Transverse colon (tissue), 4 donors: Measurements from ENCODE around the gene CADM1. TPM values are rescaled to one million over a fixed set of nuclear protein-coding genes. Genes with fewer than 3 reads are reported as not detected.

Source experiments
- DNase-seq: peaks from one replicate; pipeline ENCODE4 v3.0.0-alpha.2; 2019
- H3K27ac ChIP-seq, 4 donors: fragments of 200-600 bp; sonication (generic); 2 replicates each; pipeline ENCODE4 v1.5.1; 2016 to 2018; ENCODE audit warnings: inconsistent platforms in 4 of 4
- H3K27me3 ChIP-seq: fragments of 200-600 bp; sonication (generic); 2 replicates; pipeline ENCODE4 v1.5.1; 2017; ENCODE audit warnings: inconsistent platforms
- H3K36me3 ChIP-seq, 4 donors: fragments of 200-600 bp; sonication (generic); 2 replicates each; pipeline ENCODE4 v1.5.1; 2017 to 2019; ENCODE audit warnings: inconsistent platforms in 4 of 4
- H3K4me1 ChIP-seq, 4 donors: fragments of 200-600 bp; sonication (generic); 2 replicates each; pipeline ENCODE4 v1.5.1; 2017 to 2020; ENCODE audit warnings: inconsistent platforms in 4 of 4
- H3K4me3 ChIP-seq, 4 donors: fragments of 200-600 bp; sonication (generic); 1 replicate in 1 of 4; 2 replicates in 3 of 4; pipeline versions ENCODE4 v1.5.1 to v1.6.1; 2017 to 2019; ENCODE audit warnings: inconsistent platforms in 4 of 4
- H3K9me3 ChIP-seq, 2 donors: fragments of 200-600 bp; sonication (generic); 2 replicates each; pipeline ENCODE4 v1.5.1; 2017 to 2019; ENCODE audit warnings: inconsistent platforms in 2 of 2
- EP300 ChIP-seq: sonication (generic); formaldehyde crosslinking; IDR thresholded peaks from one replicate; pipeline ENCODE4 v1.6.1; 2017; ENCODE audit warnings: antibody characterized with exemption, low read depth
- POLR2A ChIP-seq: fragments of 450-650 bp; IDR thresholded peaks from one replicate; pipeline ENCODE4 v1.6.1; 2016; ENCODE audit warnings: antibody characterized with exemption, mild to moderate bottlenecking, moderate library complexity
- POLR2AphosphoS5 ChIP-seq, 3 donors: sonication (generic); formaldehyde crosslinking; IDR thresholded peaks; one replicate each; pipeline ENCODE4 v1.6.1; 2016; ENCODE audit warnings: antibody characterized with exemption in 3 of 3
- WGBS, 2 donors: methylation state at CpG; one replicate each; pipeline ENCODE4 v1.1.5; 2018; ENCODE audit warnings: low coverage in 1 of 2; 5-methylcytosine and 5-hydroxymethylcytosine counted together
- in situ Hi-C, 4 donors: fragments of 200-750 bp; cut with MboI; loops; one replicate each; pipeline versions ENCODE4 v1.15.0 to v1.15.1; 2017; ENCODE audit warnings: low sequenced_read_pairs in 3 of 4, low pct_ligation_motif_present in 1 of 4, low pct_unique_long_range_greater_than_20kb in 1 of 4
- intact Hi-C: fragments of 100-400 bp; cut with DNase I; formaldehyde crosslinking; loops from one replicate; pipeline ENCODE4 v1.15.1; 2023; ENCODE audit warnings: low total_unique reads
- total RNA-seq, 4 donors: library from RNA; depleted of rRNA; stranded (reverse); fragments of >200 nt; gene quantifications; one replicate each; pipeline ENCODE4 v1.1.0, GENCODE V29; 2016
- TF ChIP-seq, protein P1 (sequence below), 5 experiments: fragments of 200-600 bp in 3 of 5; fragments of 450-650 bp in 2 of 5; sonication (generic) in 3 of 5; IDR thresholded peaks; 1 replicate in 2 of 5; 2 replicates in 3 of 5; pipeline ENCODE4 v1.5.1; 2016 to 2017; ENCODE audit warnings: antibody characterized with exemption in 5 of 5, inconsistent platforms in 3 of 5, mild to moderate bottlenecking in 2 of 5, moderate library complexity in 1 of 5

The CADM1 gene
- total RNA-seq, 4 donors from 2014 or later = 2.8 to 6.4 (median 3.7) TPM

DNA sequence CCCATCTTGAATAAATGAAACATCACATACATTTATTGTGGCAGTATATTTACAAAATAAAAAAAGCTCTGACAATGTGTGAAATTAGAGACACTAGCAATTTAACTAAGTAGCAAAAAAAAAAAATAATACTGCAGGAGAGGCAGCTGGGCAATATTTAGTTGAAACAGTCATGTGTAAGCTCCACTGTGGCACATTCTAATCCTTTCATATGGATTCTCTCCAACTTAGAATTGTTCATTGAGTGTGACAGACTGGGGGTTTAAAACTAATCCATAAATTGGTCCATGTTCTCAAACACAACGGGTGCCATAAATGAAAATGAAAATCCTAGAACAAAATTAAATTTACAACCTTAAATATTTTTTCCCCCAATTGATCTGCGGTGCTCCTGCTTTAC, 302.1 kb downstream of the CADM1 start:
- Histone ChIP-seq H3K4me3 (no peak overlapping the region), H3K36me3 (no peaks in the 10 kb centered on the region), H3K27ac (no peak overlapping the region), H3K4me1 (no peaks in the 10 kb centered on the region), H3K9me3 (no peaks in the 10 kb centered on the region), H3K27me3 (no peaks in the 10 kb centered on the region)
- WGBS, 2 donors = 72 to 79% methylated on average over 2 of the region's 2 CpGs
- intact Hi-C loops (no loop called here), in situ Hi-C loops (no loop called here)
- no peak for DNase-seq
- no peak for TF ChIP-seq POLR2A
- no peak for TF ChIP-seq POLR2AphosphoS5 (IDR thresholded peaks at IDR 0.05)
- TF ChIP-seq, protein P1, sequence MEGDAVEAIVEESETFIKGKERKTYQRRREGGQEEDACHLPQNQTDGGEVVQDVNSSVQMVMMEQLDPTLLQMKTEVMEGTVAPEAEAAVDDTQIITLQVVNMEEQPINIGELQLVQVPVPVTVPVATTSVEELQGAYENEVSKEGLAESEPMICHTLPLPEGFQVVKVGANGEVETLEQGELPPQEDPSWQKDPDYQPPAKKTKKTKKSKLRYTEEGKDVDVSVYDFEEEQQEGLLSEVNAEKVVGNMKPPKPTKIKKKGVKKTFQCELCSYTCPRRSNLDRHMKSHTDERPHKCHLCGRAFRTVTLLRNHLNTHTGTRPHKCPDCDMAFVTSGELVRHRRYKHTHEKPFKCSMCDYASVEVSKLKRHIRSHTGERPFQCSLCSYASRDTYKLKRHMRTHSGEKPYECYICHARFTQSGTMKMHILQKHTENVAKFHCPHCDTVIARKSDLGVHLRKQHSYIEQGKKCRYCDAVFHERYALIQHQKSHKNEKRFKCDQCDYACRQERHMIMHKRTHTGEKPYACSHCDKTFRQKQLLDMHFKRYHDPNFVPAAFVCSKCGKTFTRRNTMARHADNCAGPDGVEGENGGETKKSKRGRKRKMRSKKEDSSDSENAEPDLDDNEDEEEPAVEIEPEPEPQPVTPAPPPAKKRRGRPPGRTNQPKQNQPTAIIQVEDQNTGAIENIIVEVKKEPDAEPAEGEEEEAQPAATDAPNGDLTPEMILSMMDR (IDR thresholded peaks at IDR 0.05) = no peak
- TF ChIP-seq EP300 = no peak

DNA sequence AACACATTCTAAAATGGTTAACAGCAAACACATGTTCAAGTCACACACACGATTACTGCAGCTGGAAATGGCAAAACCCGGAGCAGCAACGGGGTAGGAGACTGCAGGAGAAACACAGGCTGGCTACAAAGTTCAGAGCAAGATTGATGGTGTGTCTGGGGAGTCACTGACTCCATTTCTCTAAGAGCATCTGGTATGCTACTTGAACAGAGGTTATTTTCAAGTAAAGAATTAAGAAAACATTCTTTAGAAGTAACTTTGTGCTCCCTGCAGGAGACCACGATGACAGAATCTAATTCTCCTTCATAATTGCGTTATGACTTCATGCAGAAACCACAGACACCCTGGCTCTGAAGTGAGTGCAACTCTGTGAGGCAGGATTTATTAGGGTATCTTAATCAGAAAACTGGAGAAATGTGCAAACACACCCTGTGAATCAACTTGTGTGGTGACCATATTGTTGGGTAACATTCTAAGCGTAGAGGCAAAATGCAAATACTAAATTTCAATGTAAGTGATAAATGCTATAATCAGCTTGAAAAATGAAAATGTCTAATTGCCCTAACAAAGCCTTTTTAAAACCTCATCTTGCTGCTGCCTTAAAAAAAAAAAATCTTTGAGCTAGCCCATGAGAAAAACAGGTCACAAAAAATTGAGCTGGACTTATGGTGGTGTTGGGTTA, 303.0 kb downstream of the CADM1 start:
- no peak for DNase-seq
- intact Hi-C loops = no loop called here
- Histone ChIP-seq H3K9me3 (no peaks in the 10 kb centered on the region), H3K36me3 (no peaks in the 10 kb centered on the region), H3K27me3 (no peaks in the 10 kb centered on the region), H3K4me3 (no peak overlapping the region), H3K4me1 (no peaks in the 10 kb centered on the region), H3K27ac (no peak overlapping the region)
- 71 to 84% methylated on average over 5 to 6 of the region's 6 CpGs for WGBS, 2 donors
- in situ Hi-C loops = no loop called here
- TF ChIP-seq, protein P1 (IDR thresholded peaks at IDR 0.05) = no peak
- TF ChIP-seq EP300 = no peak
- no peak for TF ChIP-seq POLR2AphosphoS5 (IDR thresholded peaks at IDR 0.05)
- TF ChIP-seq POLR2A = no peak

GRCh38 chr11:115199481-115200069, 304.6 kb downstream of the CADM1 start:
- no peak overlapping the region for H3K4me3 ChIP-seq
- H3K36me3 ChIP-seq = no peaks in the 10 kb centered on the region
- H3K4me1 ChIP-seq = no peaks in the 10 kb centered on the region
- TF ChIP-seq, protein P1 (IDR thresholded peaks at IDR 0.05) = no peak
- no peak for TF ChIP-seq EP300
- H3K9me3 ChIP-seq = no peaks in the 10 kb centered on the region
- WGBS, 2 donors = 75 to 83% methylated on average over 2 to 3 of the region's 3 CpGs
- no peak for DNase-seq
- in situ Hi-C loops (no loop called here), intact Hi-C loops (no loop called here)
- no peak overlapping the region for H3K27ac ChIP-seq
- H3K27me3 ChIP-seq = no peaks in the 10 kb centered on the region

DNA sequence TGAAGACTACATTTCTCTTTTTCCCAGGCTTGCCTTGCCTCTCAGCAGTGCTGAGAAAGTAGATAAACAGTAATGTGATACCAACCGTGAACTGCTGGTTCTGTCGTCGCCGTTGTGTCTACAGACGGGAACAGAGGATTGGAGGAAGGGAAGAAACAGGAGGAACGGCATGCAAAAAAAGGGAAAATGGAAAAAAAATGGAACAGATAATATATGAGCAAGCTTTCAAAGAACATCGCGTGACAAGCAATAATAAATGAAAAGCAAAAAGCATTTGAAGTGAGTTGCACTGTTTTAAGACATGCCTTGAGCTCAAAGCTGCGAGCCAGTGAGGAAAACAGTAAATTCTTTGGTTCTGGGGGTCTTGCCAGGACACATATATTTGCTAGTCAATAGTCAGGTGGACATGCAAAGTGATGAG, 305.9 kb downstream of the CADM1 start:
- H3K27ac ChIP-seq = no peak overlapping the region
- H3K27me3 ChIP-seq = no peaks in the 10 kb centered on the region
- in situ Hi-C loops = no loop called here
- intact Hi-C loops = no loop called here
- no peaks in the 10 kb centered on the region for H3K36me3 ChIP-seq
- 89 to 92% methylated on average over 8 to 9 of the region's 9 CpGs for WGBS, 2 donors
- H3K4me3 ChIP-seq = no peak overlapping the region
- no peak for DNase-seq
- H3K4me1 ChIP-seq = no peaks in the 10 kb centered on the region
- H3K9me3 ChIP-seq = no peaks in the 10 kb centered on the region
- TF ChIP-seq, protein P1 (IDR thresholded peaks at IDR 0.05) = no peak
- no peak for TF ChIP-seq POLR2AphosphoS5 (IDR thresholded peaks at IDR 0.05)
- no peak for TF ChIP-seq POLR2A
- TF ChIP-seq EP300 = no peak
